Endothelial cell of umbilical vein (primary cell): ENCODE results near the gene STAU1. TPM values are rescaled to one million over a fixed set of nuclear protein-coding genes. Genes with fewer than 3 reads are reported as not detected.

Source experiments
- BruUV-seq: library from RNA; stranded (reverse); fragments of 400-500 nt; replicated peaks from 2 replicates; lab custom pipeline; 2021; lab: Mats Ljungman, UMichigan
- CTCF ChIA-PET: fragments of 300-600, 350-600 bp; sonication (Branson Sonifier 250); formaldehyde crosslinking; loops from one replicate; lab custom pipeline; 2021; ENCODE audit warnings: antibody characterized with exemption, inconsistent platforms; lab: Charles Lee
- POLR2A ChIA-PET: fragments of 300-600, 350-600 bp; sonication (Branson Sonifier 250); formaldehyde crosslinking; loops from one replicate; lab custom pipeline; 2021; ENCODE audit warnings: antibody characterized with exemption, inconsistent platforms; lab: Charles Lee
- DNase-seq: peaks from one replicate; pipeline ENCODE4 v3.0.0-alpha.2; 2011; ENCODE audit warnings: low read depth, low spot score
- FAIRE-seq: peaks from 2 replicates; lab custom pipeline; 2011; peaks lifted over from hg19 to GRCh38; lab: Jason Lieb, UNC
- H2AFZ ChIP-seq: 2 replicates; pipeline ENCODE4 v1.6.0; 2012; ENCODE audit warnings: low read depth, low read length, control low read depth, inconsistent platforms
- H3K27ac ChIP-seq: 2 replicates; pipeline ENCODE4 v1.5.1; 2011; ENCODE audit warnings: low read depth, mild to moderate bottlenecking, control low read depth, low read length, moderate library complexity; ENCODE audit not compliant: insufficient read depth
- H3K27me3 ChIP-seq, 2 experiments: 2 replicates each; pipeline versions ENCODE4 v1.6.0 to v1.6.1; 2011; ENCODE audit warnings: low read length in 2 of 2, mixed read lengths in 1 of 2; ENCODE audit not compliant: control insufficient read depth in 2 of 2, insufficient read depth in 2 of 2
- H3K36me3 ChIP-seq, 2 experiments: 2 replicates in 1 of 2; 3 replicates in 1 of 2; pipeline ENCODE4 v1.5.1; 2011; ENCODE audit warnings: low read length in 2 of 2, mild to moderate bottlenecking in 1 of 2, moderate library complexity in 1 of 2; ENCODE audit not compliant: control insufficient read depth in 2 of 2, insufficient read depth in 2 of 2; ENCODE audit errors: extremely low read depth in 1 of 2
- H3K4me1 ChIP-seq: 3 replicates; pipeline ENCODE4 v1.5.1; 2011; ENCODE audit warnings: mild to moderate bottlenecking, low read length; ENCODE audit not compliant: control insufficient read depth, insufficient read depth; ENCODE audit errors: extremely low read depth
- H3K4me2 ChIP-seq: 2 replicates; pipeline ENCODE4 v1.6.1; 2011; ENCODE audit warnings: low read length, control low read depth, mixed read lengths; ENCODE audit not compliant: insufficient read depth
- H3K4me3 ChIP-seq, 3 experiments: fragments of 200-600 bp in 1 of 3; sonication (generic), shearing (Covaris generic) in 1 of 3; replicated peaks in 1 of 3; 2 replicates each; pipeline ENCODE4 v1.5.1; 2011 to 2016; ENCODE audit warnings: control low read depth in 3 of 3, low read length in 3 of 3, mild to moderate bottlenecking in 2 of 3, inconsistent platforms in 1 of 3, low read depth in 1 of 3, moderate library complexity in 1 of 3; ENCODE audit not compliant: insufficient read depth in 1 of 3
- H3K79me2 ChIP-seq: 2 replicates; pipeline ENCODE4 v1.6.0; 2012; ENCODE audit warnings: low read length, inconsistent platforms; ENCODE audit not compliant: control insufficient read depth, insufficient read depth
- H3K9ac ChIP-seq: replicated peaks from 2 replicates; pipeline ENCODE3; 2011; ENCODE audit warnings: low read length, control low read depth; ENCODE audit not compliant: insufficient read depth; ENCODE audit errors: extremely low read depth
- H3K9me1 ChIP-seq: replicated peaks from 3 replicates; pipeline ENCODE4 v1.6.0; 2011; ENCODE audit warnings: mild to moderate bottlenecking, low read length; ENCODE audit not compliant: control insufficient read depth, insufficient read depth; ENCODE audit errors: extremely low read depth
- H3K9me3 ChIP-seq: replicated peaks from 2 replicates; pipeline ENCODE4 v1.5.1; 2012; ENCODE audit warnings: low read length, inconsistent platforms; ENCODE audit not compliant: control insufficient read depth, insufficient read depth
- H4K20me1 ChIP-seq: replicated peaks from 2 replicates; pipeline ENCODE3; 2011; ENCODE audit warnings: mild to moderate bottlenecking, low read length; ENCODE audit not compliant: control insufficient read depth, insufficient read depth; ENCODE audit errors: extremely low read depth
- CTCF ChIP-seq, 2 donors: IDR thresholded peaks; 1 replicate in 1 of 2; 2 replicates in 1 of 2; pipeline ENCODE4 v1.5.1; 2011; ENCODE audit warnings: low read length in 2 of 2, mild to moderate bottlenecking in 2 of 2, moderate library complexity in 2 of 2, control low read depth in 1 of 2, inconsistent platforms in 1 of 2, low read depth in 1 of 2; ENCODE audit not compliant: insufficient read depth in 1 of 2; ENCODE audit errors: extremely low read depth in 1 of 2
- EZH2 ChIP-seq: IDR thresholded peaks from 2 replicates; pipeline ENCODE4 v1.6.1; 2012; ENCODE audit warnings: borderline replicate concordance, low read depth, mild to moderate bottlenecking, moderate library complexity, low read length, inconsistent platforms; ENCODE audit not compliant: severe bottlenecking
- FOS ChIP-seq: IDR thresholded peaks from 2 replicates; pipeline ENCODE4 v1.6.1; 2011; ENCODE audit warnings: mild to moderate bottlenecking, low read length, moderate library complexity, borderline replicate concordance; ENCODE audit not compliant: insufficient read depth
- GATA2 ChIP-seq: IDR thresholded peaks from 2 replicates; pipeline ENCODE4 v1.7.0; 2011; ENCODE audit warnings: low read depth, mild to moderate bottlenecking, moderate library complexity, mixed read lengths, low read length; ENCODE audit not compliant: insufficient read length, insufficient read depth
- JUN ChIP-seq: IDR thresholded peaks from 2 replicates; pipeline ENCODE4 v1.6.1; 2011; ENCODE audit warnings: borderline replicate concordance, low read depth; ENCODE audit not compliant: insufficient read length, insufficient read depth
- MYC ChIP-seq: IDR thresholded peaks from one replicate; pipeline ENCODE4 v1.6.1; 2011; ENCODE audit warnings: mild to moderate bottlenecking, low read depth, low read length
- POLR2A ChIP-seq: IDR thresholded peaks from 2 replicates; pipeline ENCODE4 v1.6.1; 2012; ENCODE audit warnings: low read depth, mild to moderate bottlenecking, control low read depth, low read length
- POLR2AphosphoS5 ChIP-seq: IDR thresholded peaks from 2 replicates; pipeline ENCODE4 v1.6.1; 2012; ENCODE audit warnings: low read depth, mild to moderate bottlenecking, control low read depth, low read length, moderate library complexity; ENCODE audit not compliant: insufficient read depth
- dilution Hi-C: fragments of 300-500 bp; cut with MboI; formaldehyde crosslinking; loops from one replicate; pipeline ENCODE4 v1.15.0; 2019; ENCODE audit warnings: low sequenced_read_pairs; ENCODE audit not compliant: extremely low pct_ligation_motif_present
- intact Hi-C: fragments of 100-400 bp; cut with micrococcal nuclease; formaldehyde crosslinking; loops from one replicate; pipeline ENCODE4 v1.10.0; 2022
- polyA plus RNA-seq, 4 experiments: library from polyadenylated mRNA; depleted of rRNA in 3 of 4; stranded (reverse) in 3 of 4; unstranded in 1 of 4; fragments of >200 nt; gene quantifications; 2 replicates each; pipeline versions ENCODE4 v1.2.1 to v1.2.3, GENCODE V29; 2011 to 2012; ENCODE audit warnings: missing spikeins in 1 of 4
- total RNA-seq: library from RNA; stranded (reverse); gene quantifications from 2 replicates; pipeline ENCODE4 v1.2.3, GENCODE V29; 2021

STAU1 gene
- total and polyA plus RNA-seq, 2 donors (not counting 3 experiments of a cell fraction or from before 2014, with no cell fraction given), result 53.1 to 98.1 TPM

- ChIA-PET POLR2A (no interaction called here), CTCF (interaction anchor here (1.8 kb wide), 1 partner anchor 11 kb away, joined by 7 read pairs; no protein-coding TSS in a partner anchor)
- no TSS peak for BruUV-seq
- TF ChIP-seq CTCF (IDR thresholded peaks at IDR 0.05; ENCODE audit: extremely low read depth in 1 of 2, insufficient read depth in 1 of 2, low read depth in 1 of 2, low read length in 2 of 2) (no peak), MYC (no peak), FOS (no peak), JUN (no peak)
- Histone ChIP-seq H3K36me3 (peaks cover 23 to 51% of the 10 kb centered on the region in 2 experiments), H3K79me2 (no peaks in the 10 kb centered on the region), H4K20me1 (no peaks in the 10 kb centered on the region), H2AFZ (no peak overlapping the region), H3K27ac (no peak overlapping the region), H3K4me1 (no peaks in the 10 kb centered on the region), H3K27me3 (no peaks in the 10 kb centered on the region), H3K4me2 (no peak overlapping the region), H3K9me1 (no peaks in the 10 kb centered on the region), H3K9me3 (no peaks in the 10 kb centered on the region), H3K9ac (no peak overlapping the region), H3K4me3 (no peak overlapping the region)
- intact Hi-C loops, result no loop called here
- FAIRE-seq (no peak), DNase-seq (no peak)
- dilution Hi-C loops, result no loop called here
These were observed 46.7 kb upstream of the STAU1 start for GRCh38 chr20:49234831-49235230.

- H4K20me1 ChIP-seq, result no peaks in the 10 kb centered on the region
- ChIA-PET POLR2A (interaction anchor here (0.6 to 0.7 kb wide), 2 partner anchors 14 to 34 kb away, joined by 3 to 5 read pairs; partner anchors contain the start of gene DDX27), CTCF (interaction anchor here (0.8 to 0.9 kb wide), 2 partner anchors 13 to 16 kb away, joined by 3 to 5 read pairs; no protein-coding TSS in a partner anchor)
- H3K79me2 ChIP-seq, result no peaks in the 10 kb centered on the region
- no peaks in the 10 kb centered on the region for H3K27me3 ChIP-seq
- BruUV-seq, result no TSS peak
- H3K4me1 ChIP-seq, result no peaks in the 10 kb centered on the region
- H2AFZ ChIP-seq, result no peak overlapping the region
- no peak overlapping the region for H3K4me2 ChIP-seq
- FAIRE-seq (no peak), DNase-seq (no peak)
- intact Hi-C loops (no loop called here), dilution Hi-C loops (no loop called here)
- H3K27ac ChIP-seq, result no peak overlapping the region
- H3K36me3 ChIP-seq, result peaks cover 14 to 48% of the 10 kb centered on the region in 2 experiments
- no peak overlapping the region for H3K9ac ChIP-seq
- no peak overlapping the region for H3K4me3 ChIP-seq
- no peaks in the 10 kb centered on the region for H3K9me1 ChIP-seq
- no peaks in the 10 kb centered on the region for H3K9me3 ChIP-seq
- no peak for TF ChIP-seq JUN
- no peak for TF ChIP-seq POLR2AphosphoS5
- no peak for TF ChIP-seq MYC
- TF ChIP-seq CTCF (IDR thresholded peaks at IDR 0.05; ENCODE audit: extremely low read depth in 1 of 2, insufficient read depth in 1 of 2, low read depth in 1 of 2, low read length in 2 of 2), result no peak
- TF ChIP-seq GATA2, result no peak
- no peak for TF ChIP-seq FOS
- no peak for TF ChIP-seq POLR2A
- no peak for TF ChIP-seq EZH2
These were observed 45.1 kb upstream of the STAU1 start for GRCh38 chr20:49233226-49233625.
